GM18861 (cell line): ENCODE data around the gene CD36.
"Not testable (repeated sequence)": the region's sequence is repeated elsewhere in the genome, so short reads cannot be mapped to it uniquely, and the experiment has no call there.

ENCODE experiments used
- ATAC-seq: cut with Tn5 transposase; IDR thresholded peaks from one replicate; pipeline ENCODE4 v1.9.1; 2021; ENCODE audit not compliant: unreplicated experiment

Gene CD36

GRCh38 chr7:80649011-80649410 is 10.6 kb downstream of the CD36 start:
- ATAC-seq: no peak

GRCh38 chr7:80650030-80650429 is 11.6 kb downstream of the CD36 start:
- no peak for ATAC-seq

DNA sequence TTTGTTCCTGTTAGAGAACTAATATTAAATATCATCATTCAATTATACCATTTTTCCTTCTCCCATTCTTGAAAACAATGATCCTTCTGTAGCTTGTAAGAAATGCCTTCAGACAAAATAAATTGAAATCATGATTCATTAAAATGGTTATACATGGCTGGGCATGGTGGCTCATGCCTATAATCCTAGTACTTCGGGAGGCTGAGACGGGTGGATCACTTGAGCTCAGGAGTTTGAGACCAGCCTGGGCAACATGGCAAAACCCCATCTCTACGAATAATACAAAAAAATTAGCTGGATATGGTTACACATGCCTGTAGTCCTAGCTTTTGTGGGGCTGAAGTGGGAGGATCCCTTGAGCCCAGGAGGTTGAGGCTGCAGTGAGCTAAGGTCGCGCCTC is 13.0 kb downstream of the CD36 start:
- no peak for ATAC-seq

DNA sequence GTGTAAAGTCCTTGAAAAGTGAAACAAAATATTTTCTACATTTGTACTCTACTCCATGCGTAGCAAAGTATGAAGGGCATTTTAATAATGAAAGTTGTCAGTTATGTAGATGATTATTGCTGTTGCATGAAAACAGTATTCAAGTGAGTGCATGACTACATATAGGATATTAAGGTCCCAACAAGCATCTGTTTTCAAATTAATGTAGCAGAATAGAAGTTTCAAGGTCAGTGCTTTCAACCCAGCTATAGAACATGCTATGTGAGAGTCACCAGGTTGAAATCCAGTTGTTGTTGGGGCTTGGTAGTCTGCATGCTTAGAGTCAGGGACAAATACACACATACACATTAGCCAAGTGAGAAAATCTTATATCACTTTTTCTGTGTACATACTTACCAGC is 14.8 kb downstream of the CD36 start:
- ATAC-seq: no peak

GRCh38 chr7:80654887-80655340 is 16.5 kb downstream of the CD36 start:
- no peak for ATAC-seq

DNA sequence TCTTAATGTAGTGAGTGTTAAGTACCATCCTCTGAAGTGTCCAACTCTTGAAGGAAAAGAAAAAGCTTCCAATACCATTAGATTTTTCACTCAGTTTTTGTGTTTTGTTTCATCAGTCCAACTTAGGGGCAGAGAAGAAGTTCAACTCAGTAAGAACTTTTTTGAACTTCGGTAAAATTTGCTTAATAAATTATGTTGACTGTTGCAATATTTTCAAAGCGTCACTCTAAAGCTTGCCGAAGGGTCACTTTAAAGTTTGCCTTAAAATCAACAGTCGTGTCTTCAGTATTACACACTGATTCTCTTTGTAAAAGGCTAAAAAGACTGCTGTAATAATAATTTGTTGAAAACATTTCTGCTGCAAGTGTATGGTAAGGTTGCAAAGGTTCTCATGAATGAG is 17.6 kb downstream of the CD36 start:
- no peak for ATAC-seq

DNA sequence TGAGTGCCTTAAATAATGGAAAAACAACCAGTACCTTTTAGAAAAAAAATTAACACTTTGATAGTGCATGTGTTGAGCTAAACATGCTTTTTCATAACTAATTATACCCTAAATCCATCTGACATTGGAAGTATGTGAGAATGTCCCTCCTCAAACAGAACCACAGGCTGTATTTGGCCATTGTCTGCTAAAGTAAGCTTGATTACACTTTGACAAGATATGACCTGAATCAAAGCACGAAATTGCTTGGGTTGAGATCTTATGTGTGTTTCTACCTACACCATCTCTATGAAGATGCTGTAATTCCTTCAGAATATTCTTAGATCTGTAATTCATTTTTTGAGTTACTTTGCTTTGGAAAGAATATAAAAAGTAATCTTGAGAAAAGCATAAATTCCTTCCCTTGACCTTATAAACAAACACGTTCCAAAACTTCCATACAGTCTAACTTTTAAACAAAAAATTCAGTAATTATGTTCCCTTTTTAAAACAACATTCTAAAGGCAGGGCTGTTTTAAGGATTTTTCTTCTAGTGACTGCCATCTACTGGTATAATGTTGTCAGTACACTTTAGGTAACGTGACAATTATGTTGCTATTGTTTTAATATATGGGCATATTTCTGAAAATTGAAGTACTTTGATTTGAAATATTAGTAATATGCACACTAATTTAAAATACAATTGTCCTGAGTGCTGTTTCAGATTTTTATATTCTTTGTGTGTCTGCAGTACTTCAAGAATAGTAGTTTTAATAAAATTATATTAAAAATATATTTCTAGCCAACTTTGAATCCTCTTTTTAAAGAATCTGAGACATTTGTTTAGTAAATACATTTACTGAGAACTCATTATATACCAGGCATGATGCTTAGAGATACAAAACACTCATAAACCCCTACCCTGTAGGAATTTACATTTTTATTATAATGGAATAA is 20.9 kb downstream of the CD36 start:
- ATAC-seq: peak; percentile 91

DNA sequence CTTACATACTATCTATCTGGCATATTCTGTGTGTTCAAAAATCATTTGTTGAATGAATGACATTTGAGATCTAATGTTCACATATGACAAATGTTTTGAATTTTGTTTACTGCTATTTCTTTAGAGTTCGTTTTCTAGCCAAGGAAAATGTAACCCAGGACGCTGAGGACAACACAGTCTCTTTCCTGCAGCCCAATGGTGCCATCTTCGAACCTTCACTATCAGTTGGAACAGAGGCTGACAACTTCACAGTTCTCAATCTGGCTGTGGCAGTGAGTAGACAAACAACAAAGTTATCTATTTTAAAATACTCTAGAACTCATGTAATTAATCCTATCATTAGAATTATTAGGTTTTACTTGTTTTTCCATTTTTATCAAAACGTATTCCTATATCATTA is 22.5 kb downstream of the CD36 start:
- no peak for ATAC-seq

DNA sequence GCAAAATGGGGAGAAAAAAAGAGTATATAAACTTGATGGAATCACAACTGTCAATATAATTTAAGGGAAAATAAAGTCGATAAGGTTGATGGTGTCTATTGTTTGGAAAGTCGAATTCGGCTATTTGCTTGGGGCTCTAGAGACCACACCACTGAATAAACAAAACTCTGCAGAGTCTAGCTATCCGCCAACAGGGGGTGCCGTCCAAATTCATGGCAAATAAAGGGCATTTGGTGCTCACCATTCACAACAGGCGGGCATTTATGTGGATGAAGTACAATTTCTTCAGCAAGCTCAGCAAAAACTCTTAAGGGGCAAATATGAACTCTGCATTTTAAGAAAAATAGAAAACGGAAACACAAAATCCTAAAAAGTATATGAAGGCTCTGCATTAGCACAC is 23.3 kb downstream of the CD36 start:
- ATAC-seq: no peak

DNA sequence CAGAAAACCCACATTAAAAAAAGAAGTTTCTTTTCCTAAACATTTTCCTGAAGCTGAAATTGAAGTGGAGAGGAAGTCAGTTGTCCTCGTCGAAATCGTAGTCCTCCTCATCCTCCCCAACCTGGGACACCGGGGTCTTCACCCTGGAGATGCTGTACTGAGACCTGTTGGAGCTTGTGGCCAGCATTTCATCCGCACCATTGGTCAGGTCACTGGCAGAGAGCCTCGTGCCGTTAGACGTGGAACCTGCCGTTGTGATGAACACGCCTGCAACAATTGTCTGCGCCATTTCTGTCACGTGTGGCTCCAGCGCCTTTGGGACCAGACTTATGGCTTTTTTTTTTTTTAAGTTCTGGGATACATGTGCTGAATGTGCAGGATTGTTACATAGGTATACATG is 23.8 kb downstream of the CD36 start:
- ATAC-seq: no peak

GRCh38 chr7:80665526-80665925 is 27.1 kb downstream of the CD36 start:
- no peak for ATAC-seq

GRCh38 chr7:80666376-80666775 is 27.9 kb downstream of the CD36 start:
- ATAC-seq: no peak

- not testable (repeated sequence) for ATAC-seq
These were observed 30.9 kb downstream of the CD36 start for GRCh38 chr7:80669367-80669766.

DNA sequence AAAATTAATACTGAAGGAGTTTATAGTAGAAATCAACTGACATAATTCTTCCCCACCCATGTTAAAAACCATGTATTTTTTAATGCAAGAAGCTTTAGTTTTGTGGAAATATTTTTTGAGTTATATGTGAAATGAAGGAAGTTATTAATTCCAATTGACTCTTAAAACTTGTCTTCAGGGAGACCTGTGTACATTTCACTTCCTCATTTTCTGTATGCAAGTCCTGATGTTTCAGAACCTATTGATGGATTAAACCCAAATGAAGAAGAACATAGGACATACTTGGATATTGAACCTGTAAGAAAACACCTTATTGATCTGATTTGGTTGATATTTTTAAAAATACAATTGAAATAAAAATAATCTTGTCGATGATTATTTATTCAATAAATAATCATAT is 33.3 kb downstream of the CD36 start:
- no peak for ATAC-seq

- ATAC-seq: no peak
These were observed 36.6 kb downstream of the CD36 start for GRCh38 chr7:80675090-80675489.

DNA sequence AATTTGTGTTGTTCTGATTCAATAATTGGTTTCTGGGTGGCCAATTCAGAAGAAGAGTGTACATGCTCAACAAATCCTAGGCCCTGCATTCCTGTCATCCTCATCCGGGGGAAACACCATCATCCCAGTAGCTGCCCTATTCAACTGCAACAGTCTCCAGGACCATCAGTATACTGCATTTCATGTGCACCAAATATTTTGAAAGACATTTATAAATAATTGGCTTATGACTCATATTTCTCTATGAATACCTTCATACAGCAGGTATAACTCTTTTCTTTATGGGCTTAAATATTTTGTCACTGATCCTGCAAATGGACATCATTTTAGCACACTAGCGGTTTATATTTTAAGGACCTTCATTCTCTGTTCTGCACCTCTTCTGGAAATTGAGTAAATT is 38.0 kb downstream of the CD36 start:
- ATAC-seq: no peak

GRCh38 chr7:80677629-80678028 is 39.2 kb downstream of the CD36 start:
- no peak for ATAC-seq

GRCh38 chr7:80678707-80679106 is 40.3 kb downstream of the CD36 start:
- ATAC-seq: no peak

DNA sequence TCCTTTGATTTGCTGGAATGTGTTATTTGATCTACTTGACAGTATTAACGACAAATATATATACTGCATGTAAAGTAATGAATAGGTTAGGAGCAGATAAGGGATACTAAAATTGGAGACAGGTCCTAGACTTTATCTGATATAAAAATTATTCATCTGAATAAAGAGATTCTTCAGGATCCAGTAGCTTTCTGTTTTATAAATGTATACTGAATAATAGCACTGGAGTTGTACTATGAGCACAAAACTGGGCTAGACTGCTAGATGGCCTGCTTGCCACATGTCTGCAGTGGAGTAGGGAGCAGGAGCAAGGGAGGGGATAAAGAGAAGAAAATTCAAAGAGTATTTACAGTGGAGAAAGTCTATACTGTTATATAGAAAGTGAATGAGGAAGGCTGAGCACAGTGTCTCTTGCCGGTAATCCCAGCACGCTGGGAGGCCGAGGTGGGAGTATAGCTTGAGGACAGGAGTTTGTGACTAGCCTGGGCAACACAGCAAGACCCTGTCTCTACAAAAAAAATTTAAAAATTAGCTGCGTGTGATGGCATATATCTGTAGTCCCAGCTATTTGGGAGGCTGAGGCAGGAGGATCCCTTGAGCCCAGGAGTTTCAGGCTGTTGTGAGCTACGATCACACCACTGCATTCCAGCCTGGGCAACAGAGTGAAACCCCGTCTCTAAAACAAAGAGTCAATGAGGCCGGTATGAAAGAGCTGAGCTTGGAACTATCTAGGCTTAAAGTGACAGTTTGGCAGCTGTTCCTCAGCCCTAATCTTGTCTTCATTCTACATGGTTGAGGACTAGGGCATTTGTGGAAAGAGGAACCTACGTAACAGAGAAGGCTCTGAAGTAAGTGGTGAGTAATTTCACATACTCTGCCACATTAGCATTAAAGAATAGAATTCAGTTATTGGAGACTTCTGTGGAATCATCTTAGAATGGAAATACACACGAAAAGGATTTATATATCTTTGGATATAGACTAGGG is 41.8 kb downstream of the CD36 start:
- no peak for ATAC-seq

DNA sequence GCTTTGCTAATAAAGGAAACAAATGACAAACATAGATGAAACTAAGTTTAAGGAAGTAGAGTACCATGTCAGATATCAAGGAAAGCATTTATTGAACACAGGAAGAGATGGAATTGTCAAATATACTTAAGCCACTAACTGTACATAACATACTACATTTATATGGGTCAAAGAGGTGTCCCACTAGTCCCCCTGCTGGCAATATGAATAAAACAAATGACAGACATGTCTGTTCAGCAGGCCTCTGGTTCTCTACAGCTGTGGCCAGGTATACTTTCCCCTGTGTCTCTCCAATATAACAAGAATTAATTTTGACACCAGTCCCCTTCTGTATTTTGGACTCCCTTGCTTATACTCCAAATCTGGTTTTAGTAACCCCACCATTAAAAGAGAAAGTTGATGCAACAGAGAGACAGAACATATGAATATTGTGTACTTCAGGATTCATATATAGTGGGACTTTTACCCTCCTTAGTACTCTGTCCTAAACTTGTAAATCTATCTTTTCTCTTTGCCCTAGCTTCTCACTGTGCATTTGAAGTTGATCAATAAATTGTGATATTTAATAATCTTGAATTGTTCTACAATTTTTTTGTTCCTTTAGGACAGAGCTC is 42.9 kb downstream of the CD36 start:
- ATAC-seq: peak; percentile 62

DNA sequence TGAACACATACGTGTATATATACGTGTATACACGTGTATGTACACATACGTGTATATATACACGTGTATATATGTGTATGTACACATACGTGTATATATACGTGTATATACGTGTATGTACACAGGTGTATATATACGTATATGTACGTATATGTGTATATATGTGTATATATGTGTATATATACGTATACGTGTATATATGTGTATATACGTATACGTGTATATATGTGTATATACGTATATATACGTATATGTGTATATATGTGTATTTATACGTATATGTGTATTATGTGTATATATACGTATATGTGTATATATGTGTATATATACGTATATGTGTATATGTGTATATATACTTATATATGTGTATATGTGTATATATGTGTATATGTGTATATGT is 44.3 kb downstream of the CD36 start:
- no peak for ATAC-seq
